Measurements from ENCODE around the gene SLC16A8. TPM values are rescaled to one million over a fixed set of nuclear protein-coding genes. Genes with fewer than 3 reads are reported as not detected.

The SLC16A8 gene
- total and polyA plus RNA-seq, 10 of the 15 experiments (the other 5 are each of a cell fraction or from before 2014, with no cell fraction given), result not detected

DNA sequence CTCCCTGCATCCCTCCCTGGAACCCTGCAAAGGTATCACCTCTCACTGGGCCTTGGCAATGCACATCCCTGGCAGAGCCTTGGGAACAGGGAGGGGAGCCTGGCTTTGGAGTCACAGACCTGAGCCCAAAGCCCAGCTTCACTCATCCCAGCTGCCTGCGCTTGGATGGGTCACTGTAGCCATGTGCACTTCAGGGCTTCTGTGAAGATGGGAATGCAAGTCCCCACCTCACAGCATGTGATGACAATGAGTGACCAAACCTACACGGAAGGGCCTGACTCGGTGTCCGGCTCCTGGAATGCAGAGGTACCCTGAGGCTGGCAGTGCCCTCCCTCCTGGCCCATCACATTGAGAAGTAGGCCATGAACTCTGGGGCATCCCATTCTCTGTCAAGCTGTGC is 49.3 kb upstream of the SLC16A8 start:
- no peak for FAIRE-seq
- Histone ChIP-seq H3K4me1 (ENCODE audit: control insufficient read depth, insufficient read depth, low read length) (no peaks in the 10 kb centered on the region), H3K36me3 (ENCODE audit: control insufficient read depth in 2 of 2, insufficient read depth in 2 of 2, low read length in 1 of 2) (peaks cover 3 to 7% of the 10 kb centered on the region in 2 experiments), H3K27me3 (replicated peaks in 1 of 2; ENCODE audit: control insufficient read depth in 2 of 2, insufficient read depth in 2 of 2, low read length in 1 of 2) (no peaks in the 10 kb centered on the region), H3K79me2 (ENCODE audit: control insufficient read depth, insufficient read depth, low read length) (no peaks in the 10 kb centered on the region), H3K27ac (ENCODE audit: control insufficient read depth, insufficient read depth) (no peak overlapping the region), H3K9me3 (replicated peaks; ENCODE audit: control insufficient read depth, insufficient read depth, low read length) (no peaks in the 10 kb centered on the region), H2AFZ (ENCODE audit: control insufficient read depth, low read depth, low read length) (no peak overlapping the region), H4K20me1 (ENCODE audit: control insufficient read depth, insufficient read depth) (no peaks in the 10 kb centered on the region), H3K4me3 (no peak overlapping the region), H3K4me2 (ENCODE audit: control insufficient read depth, insufficient read depth) (no peak overlapping the region), H3K9ac (ENCODE audit: control insufficient read depth, insufficient read depth, low read length) (no peak overlapping the region)
- ChIA-PET SMC1A (ENCODE audit: uncharacterized antibody, unreplicated experiment) (no interaction called here), POLR2A (no interaction called here), RAD21 (ENCODE audit: unreplicated experiment) (interaction anchor here (0.7 kb wide), 1 partner anchor 15 kb away, joined by 3 read pairs; no protein-coding TSS in a partner anchor), CTCF (no interaction called here)
- ATAC-seq, result no peak
- intact Hi-C loops (cut with micrococcal nuclease; ENCODE audit: unreplicated experiment) (no loop called here), in situ Hi-C loops (cut with MboI) (no loop called here)
- WGBS (ENCODE audit: insufficient coverage, insufficient replicate concordance, low lambda C conversion rate, missing lambda C conversion rate), result 93% methylated on average over 4 of the region's 4 CpGs
- DNase-seq (ENCODE audit: low read depth, low spot score), result no peak
- no TSS peak for BruUV-seq (replicated peaks)
- TF ChIP-seq, protein P1, sequence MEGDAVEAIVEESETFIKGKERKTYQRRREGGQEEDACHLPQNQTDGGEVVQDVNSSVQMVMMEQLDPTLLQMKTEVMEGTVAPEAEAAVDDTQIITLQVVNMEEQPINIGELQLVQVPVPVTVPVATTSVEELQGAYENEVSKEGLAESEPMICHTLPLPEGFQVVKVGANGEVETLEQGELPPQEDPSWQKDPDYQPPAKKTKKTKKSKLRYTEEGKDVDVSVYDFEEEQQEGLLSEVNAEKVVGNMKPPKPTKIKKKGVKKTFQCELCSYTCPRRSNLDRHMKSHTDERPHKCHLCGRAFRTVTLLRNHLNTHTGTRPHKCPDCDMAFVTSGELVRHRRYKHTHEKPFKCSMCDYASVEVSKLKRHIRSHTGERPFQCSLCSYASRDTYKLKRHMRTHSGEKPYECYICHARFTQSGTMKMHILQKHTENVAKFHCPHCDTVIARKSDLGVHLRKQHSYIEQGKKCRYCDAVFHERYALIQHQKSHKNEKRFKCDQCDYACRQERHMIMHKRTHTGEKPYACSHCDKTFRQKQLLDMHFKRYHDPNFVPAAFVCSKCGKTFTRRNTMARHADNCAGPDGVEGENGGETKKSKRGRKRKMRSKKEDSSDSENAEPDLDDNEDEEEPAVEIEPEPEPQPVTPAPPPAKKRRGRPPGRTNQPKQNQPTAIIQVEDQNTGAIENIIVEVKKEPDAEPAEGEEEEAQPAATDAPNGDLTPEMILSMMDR (IDR thresholded peaks at IDR 0.05 in 2 of 3, conservative IDR thresholded peaks at IDR 0.05 in 1 of 3; ENCODE audit: control insufficient read depth in 2 of 3, extremely low read depth in 1 of 3, insufficient read depth in 1 of 3, low read depth in 3 of 3, low read length in 3 of 3), result no peak
- TF ChIP-seq, protein P2, sequence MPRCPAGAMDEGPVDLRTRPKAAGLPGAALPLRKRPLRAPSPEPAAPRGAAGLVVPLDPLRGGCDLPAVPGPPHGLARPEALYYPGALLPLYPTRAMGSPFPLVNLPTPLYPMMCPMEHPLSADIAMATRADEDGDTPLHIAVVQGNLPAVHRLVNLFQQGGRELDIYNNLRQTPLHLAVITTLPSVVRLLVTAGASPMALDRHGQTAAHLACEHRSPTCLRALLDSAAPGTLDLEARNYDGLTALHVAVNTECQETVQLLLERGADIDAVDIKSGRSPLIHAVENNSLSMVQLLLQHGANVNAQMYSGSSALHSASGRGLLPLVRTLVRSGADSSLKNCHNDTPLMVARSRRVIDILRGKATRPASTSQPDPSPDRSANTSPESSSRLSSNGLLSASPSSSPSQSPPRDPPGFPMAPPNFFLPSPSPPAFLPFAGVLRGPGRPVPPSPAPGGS (IDR thresholded peaks at IDR 0.05; ENCODE audit: borderline replicate concordance, insufficient read depth, low read depth, low read length, poor library complexity, severe bottlenecking), result no peak
- TF ChIP-seq TCF12 (IDR thresholded peaks at IDR 0.05; ENCODE audit: low read depth, low read length) (no peak), KLF5 (IDR thresholded peaks at IDR 0.05; ENCODE audit: partially characterized antibody) (no peak), CHD1 (IDR thresholded peaks at IDR 0.05; ENCODE audit: low read depth, low read length) (no peak), NFYB (IDR thresholded peaks at IDR 0.05; ENCODE audit: insufficient read depth, low read depth, low read length) (no peak), ATF7 (IDR thresholded peaks at IDR 0.05; ENCODE audit: low read depth) (no peak), ZNF384 (IDR thresholded peaks at IDR 0.05; ENCODE audit: borderline replicate concordance, low read depth, low read length) (no peak), NFXL1 (IDR thresholded peaks at IDR 0.05; ENCODE audit: borderline replicate concordance) (no peak), ZNF274 (IDR thresholded peaks at IDR 0.05; ENCODE audit: insufficient read depth, insufficient read length) (no peak), MEF2A (IDR thresholded peaks at IDR 0.05; ENCODE audit: insufficient read depth, low read depth, low read length) (no peak)
- TF ChIP-seq, protein P3, sequence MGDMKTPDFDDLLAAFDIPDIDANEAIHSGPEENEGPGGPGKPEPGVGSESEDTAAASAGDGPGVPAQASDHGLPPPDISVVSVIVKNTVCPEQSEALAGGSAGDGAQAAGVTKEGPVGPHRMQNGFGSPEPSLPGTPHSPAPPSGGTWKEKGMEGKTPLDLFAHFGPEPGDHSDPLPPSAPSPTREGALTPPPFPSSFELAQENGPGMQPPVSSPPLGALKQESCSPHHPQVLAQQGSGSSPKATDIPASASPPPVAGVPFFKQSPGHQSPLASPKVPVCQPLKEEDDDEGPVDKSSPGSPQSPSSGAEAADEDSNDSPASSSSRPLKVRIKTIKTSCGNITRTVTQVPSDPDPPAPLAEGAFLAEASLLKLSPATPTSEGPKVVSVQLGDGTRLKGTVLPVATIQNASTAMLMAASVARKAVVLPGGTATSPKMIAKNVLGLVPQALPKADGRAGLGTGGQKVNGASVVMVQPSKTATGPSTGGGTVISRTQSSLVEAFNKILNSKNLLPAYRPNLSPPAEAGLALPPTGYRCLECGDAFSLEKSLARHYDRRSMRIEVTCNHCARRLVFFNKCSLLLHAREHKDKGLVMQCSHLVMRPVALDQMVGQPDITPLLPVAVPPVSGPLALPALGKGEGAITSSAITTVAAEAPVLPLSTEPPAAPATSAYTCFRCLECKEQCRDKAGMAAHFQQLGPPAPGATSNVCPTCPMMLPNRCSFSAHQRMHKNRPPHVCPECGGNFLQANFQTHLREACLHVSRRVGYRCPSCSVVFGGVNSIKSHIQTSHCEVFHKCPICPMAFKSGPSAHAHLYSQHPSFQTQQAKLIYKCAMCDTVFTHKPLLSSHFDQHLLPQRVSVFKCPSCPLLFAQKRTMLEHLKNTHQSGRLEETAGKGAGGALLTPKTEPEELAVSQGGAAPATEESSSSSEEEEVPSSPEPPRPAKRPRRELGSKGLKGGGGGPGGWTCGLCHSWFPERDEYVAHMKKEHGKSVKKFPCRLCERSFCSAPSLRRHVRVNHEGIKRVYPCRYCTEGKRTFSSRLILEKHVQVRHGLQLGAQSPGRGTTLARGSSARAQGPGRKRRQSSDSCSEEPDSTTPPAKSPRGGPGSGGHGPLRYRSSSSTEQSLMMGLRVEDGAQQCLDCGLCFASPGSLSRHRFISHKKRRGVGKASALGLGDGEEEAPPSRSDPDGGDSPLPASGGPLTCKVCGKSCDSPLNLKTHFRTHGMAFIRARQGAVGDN (IDR thresholded peaks at IDR 0.05), result no peak
- TF ChIP-seq, protein P4, sequence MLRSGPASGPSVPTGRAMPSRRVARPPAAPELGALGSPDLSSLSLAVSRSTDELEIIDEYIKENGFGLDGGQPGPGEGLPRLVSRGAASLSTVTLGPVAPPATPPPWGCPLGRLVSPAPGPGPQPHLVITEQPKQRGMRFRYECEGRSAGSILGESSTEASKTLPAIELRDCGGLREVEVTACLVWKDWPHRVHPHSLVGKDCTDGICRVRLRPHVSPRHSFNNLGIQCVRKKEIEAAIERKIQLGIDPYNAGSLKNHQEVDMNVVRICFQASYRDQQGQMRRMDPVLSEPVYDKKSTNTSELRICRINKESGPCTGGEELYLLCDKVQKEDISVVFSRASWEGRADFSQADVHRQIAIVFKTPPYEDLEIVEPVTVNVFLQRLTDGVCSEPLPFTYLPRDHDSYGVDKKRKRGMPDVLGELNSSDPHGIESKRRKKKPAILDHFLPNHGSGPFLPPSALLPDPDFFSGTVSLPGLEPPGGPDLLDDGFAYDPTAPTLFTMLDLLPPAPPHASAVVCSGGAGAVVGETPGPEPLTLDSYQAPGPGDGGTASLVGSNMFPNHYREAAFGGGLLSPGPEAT (IDR thresholded peaks at IDR 0.05; ENCODE audit: low read depth), result no peak

Data from GM12878 (cell line).